Keratinocyte (primary cell): Measurements from ENCODE around the gene PRKAG2. TPM values are rescaled to one million over a fixed set of nuclear protein-coding genes. Genes with fewer than 3 reads are reported as not detected.

ENCODE experiments used
- DNase-seq: peaks from one replicate; pipeline ENCODE4 v3.0.0-alpha.2; 2011; ENCODE audit warnings: low read depth, missing footprints, low spot score
- FAIRE-seq: peaks from 2 replicates; lab custom pipeline; 2011; peaks lifted over from hg19 to GRCh38; lab: Jason Lieb, UNC
- H2AFZ ChIP-seq: 2 replicates; pipeline ENCODE4 v1.6.0; 2012; ENCODE audit warnings: low read length, control low read depth, inconsistent platforms; ENCODE audit not compliant: control insufficient read depth
- H3K27ac ChIP-seq: 2 replicates; pipeline ENCODE4 v1.5.1; 2011; ENCODE audit warnings: low read length; ENCODE audit not compliant: control insufficient read depth, insufficient read depth
- H3K27me3 ChIP-seq: 3 replicates; pipeline ENCODE4 v1.6.0; 2011; ENCODE audit warnings: low read length; ENCODE audit not compliant: control insufficient read depth, insufficient read depth; ENCODE audit errors: extremely low read depth
- H3K36me3 ChIP-seq, 2 experiments: 2 replicates in 1 of 2; 3 replicates in 1 of 2; pipeline ENCODE4 v1.5.1; 2011; ENCODE audit warnings: low read length in 2 of 2, mild to moderate bottlenecking in 1 of 2; ENCODE audit not compliant: control insufficient read depth in 2 of 2, insufficient read depth in 2 of 2; ENCODE audit errors: extremely low read depth in 1 of 2
- H3K4me1 ChIP-seq: 3 replicates; pipeline ENCODE4 v1.5.1; 2011; ENCODE audit warnings: low read length; ENCODE audit not compliant: control insufficient read depth, insufficient read depth; ENCODE audit errors: extremely low read depth
- H3K4me2 ChIP-seq: 3 replicates; pipeline ENCODE4 v1.6.0; 2011; ENCODE audit warnings: low read depth, low read length; ENCODE audit not compliant: control insufficient read depth, insufficient read depth; ENCODE audit errors: extremely low read depth
- H3K4me3 ChIP-seq, 3 experiments: fragments of 200-600 bp in 1 of 3; sonication (generic) in 1 of 3; 2 replicates in 2 of 3; 3 replicates in 1 of 3; pipeline ENCODE4 v1.5.1; 2011 to 2016; ENCODE audit warnings: low read length in 3 of 3, mild to moderate bottlenecking in 3 of 3, control low read depth in 2 of 3, inconsistent platforms in 1 of 3, low read depth in 1 of 3, mixed read lengths in 1 of 3, mixed run types in 1 of 3, moderate library complexity in 1 of 3; ENCODE audit not compliant: control insufficient read depth in 2 of 3, insufficient read depth in 2 of 3; ENCODE audit errors: extremely low read depth in 1 of 3
- H3K79me2 ChIP-seq: 2 replicates; pipeline ENCODE4 v1.6.0; 2012; ENCODE audit warnings: low read length; ENCODE audit not compliant: control insufficient read depth, insufficient read depth
- H3K9ac ChIP-seq: 3 replicates; pipeline ENCODE4 v1.6.0; 2011; ENCODE audit warnings: low read length; ENCODE audit not compliant: control insufficient read depth, insufficient read depth; ENCODE audit errors: extremely low read depth
- H3K9me1 ChIP-seq: 3 replicates; pipeline ENCODE4 v1.6.0; 2011; ENCODE audit warnings: low read length; ENCODE audit not compliant: control insufficient read depth, insufficient read depth; ENCODE audit errors: extremely low read depth
- H3K9me3 ChIP-seq: 2 replicates; pipeline ENCODE4 v1.5.1; 2012; ENCODE audit warnings: low read depth, low read length; ENCODE audit not compliant: control insufficient read depth
- H4K20me1 ChIP-seq: 3 replicates; pipeline ENCODE4 v1.6.0; 2011; ENCODE audit warnings: low read length; ENCODE audit not compliant: control insufficient read depth, insufficient read depth; ENCODE audit errors: extremely low read depth
- EZH2 ChIP-seq: IDR thresholded peaks from one replicate; pipeline ENCODE4 v1.6.1; 2012; ENCODE audit warnings: inconsistent platforms, mild to moderate bottlenecking, low read length, moderate library complexity
- dilution Hi-C: fragments of 300-500 bp; cut with MboI; formaldehyde crosslinking; loops from one replicate; pipeline ENCODE4 v1.7.0; 2020; ENCODE audit warnings: low sequenced_read_pairs; ENCODE audit not compliant: extremely low pct_ligation_motif_present
- polyA plus RNA-seq, 5 experiments: library from polyadenylated mRNA; depleted of rRNA in 3 of 5; stranded (reverse) in 3 of 5; stranded (forward) in 1 of 5; unstranded in 1 of 5; fragments of >200 nt; gene quantifications; 1 replicate in 1 of 5; 2 replicates in 3 of 5; 3 replicates in 1 of 5; pipeline versions ENCODE4 v1.2.1 to v1.2.3, GENCODE V29; 2011 to 2012; ENCODE audit warnings: missing spikeins in 2 of 5, low read depth in 1 of 5, low replicate concordance in 1 of 5
- TF ChIP-seq, protein P1 (sequence below), 3 experiments: IDR thresholded peaks in 1 of 3; conservative IDR thresholded peaks in 1 of 3; optimal IDR thresholded peaks in 1 of 3; 2 replicates in 2 of 3; 3 replicates in 1 of 3; pipeline versions ENCODE3 to v1.5.1; 2011; ENCODE audit warnings: low read length in 3 of 3, mild to moderate bottlenecking in 3 of 3, moderate library complexity in 2 of 3, control low read depth in 1 of 3, inconsistent platforms in 1 of 3; ENCODE audit not compliant: insufficient read depth in 2 of 3; ENCODE audit errors: extremely low read depth in 1 of 3

The PRKAG2 gene
- polyA plus RNA-seq, 1 donor (not counting 4 experiments of a cell fraction or from before 2014, with no cell fraction given): 39.5 TPM

DNA sequence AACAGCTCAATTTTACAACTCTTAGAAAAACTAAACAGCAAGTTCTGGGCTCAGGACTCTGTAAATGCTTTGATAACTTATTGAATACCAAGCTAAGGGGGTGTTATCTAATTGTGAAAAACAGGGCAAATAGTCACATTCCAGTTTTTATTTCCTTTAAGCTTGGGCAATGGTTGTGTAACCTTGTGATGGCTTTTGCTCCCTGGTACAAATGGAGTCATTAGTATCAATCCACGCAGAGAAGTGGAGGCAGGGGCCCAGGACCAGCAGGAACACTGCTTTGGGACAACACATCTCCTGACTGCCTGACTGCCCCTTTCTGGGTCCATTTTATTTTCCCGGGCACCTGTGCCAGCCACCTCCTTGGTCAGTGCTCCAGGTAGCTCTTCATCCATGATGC, 5.8 kb upstream of the PRKAG2 start:
- H3K27me3 ChIP-seq: peaks cover 43% of the 10 kb centered on the region

DNA sequence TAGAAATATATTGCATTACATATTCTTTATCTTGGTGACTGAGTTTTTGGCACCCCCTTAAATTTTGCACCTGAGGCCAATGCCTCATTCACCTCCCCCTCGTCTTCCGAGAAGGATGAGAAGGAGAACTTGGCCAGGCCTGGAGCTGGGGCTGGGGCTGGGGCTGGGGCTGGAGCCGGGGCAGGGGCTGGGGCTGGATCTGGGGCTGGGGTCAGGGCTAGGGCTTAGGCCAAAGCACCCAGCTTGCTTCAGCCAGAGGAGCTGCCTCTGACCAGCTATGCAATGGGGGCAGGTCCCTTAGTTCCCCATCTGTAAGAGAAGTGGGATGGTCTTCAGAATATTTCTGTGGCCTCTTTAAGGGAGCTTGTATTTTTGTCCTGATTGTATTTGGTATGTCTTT, 3.8 kb upstream of the PRKAG2 start:
- Histone ChIP-seq H3K4me2 (no peak overlapping the region), H3K27me3 (peaks cover 50% of the 10 kb centered on the region), H3K79me2 (no peaks in the 10 kb centered on the region), H3K4me1 (peaks cover 8% of the 10 kb centered on the region), H4K20me1 (no peaks in the 10 kb centered on the region), H3K9me3 (no peaks in the 10 kb centered on the region), H3K9ac (no peak overlapping the region), H2AFZ (no peak overlapping the region), H3K4me3 (no peak overlapping the region), H3K9me1 (no peaks in the 10 kb centered on the region), H3K27ac (no peak overlapping the region), H3K36me3 (no peaks in the 10 kb centered on the region)
- no peak for DNase-seq
- FAIRE-seq: no peak
- dilution Hi-C loops: no loop called here
- TF ChIP-seq, protein P1, sequence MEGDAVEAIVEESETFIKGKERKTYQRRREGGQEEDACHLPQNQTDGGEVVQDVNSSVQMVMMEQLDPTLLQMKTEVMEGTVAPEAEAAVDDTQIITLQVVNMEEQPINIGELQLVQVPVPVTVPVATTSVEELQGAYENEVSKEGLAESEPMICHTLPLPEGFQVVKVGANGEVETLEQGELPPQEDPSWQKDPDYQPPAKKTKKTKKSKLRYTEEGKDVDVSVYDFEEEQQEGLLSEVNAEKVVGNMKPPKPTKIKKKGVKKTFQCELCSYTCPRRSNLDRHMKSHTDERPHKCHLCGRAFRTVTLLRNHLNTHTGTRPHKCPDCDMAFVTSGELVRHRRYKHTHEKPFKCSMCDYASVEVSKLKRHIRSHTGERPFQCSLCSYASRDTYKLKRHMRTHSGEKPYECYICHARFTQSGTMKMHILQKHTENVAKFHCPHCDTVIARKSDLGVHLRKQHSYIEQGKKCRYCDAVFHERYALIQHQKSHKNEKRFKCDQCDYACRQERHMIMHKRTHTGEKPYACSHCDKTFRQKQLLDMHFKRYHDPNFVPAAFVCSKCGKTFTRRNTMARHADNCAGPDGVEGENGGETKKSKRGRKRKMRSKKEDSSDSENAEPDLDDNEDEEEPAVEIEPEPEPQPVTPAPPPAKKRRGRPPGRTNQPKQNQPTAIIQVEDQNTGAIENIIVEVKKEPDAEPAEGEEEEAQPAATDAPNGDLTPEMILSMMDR (optimal IDR thresholded peaks at IDR 0.05 in 1 of 3, IDR thresholded peaks at IDR 0.05 in 1 of 3, conservative IDR thresholded peaks at IDR 0.05 in 1 of 3; ENCODE audit: extremely low read depth in 1 of 3, insufficient read depth in 2 of 3, low read length in 3 of 3): no peak
- TF ChIP-seq EZH2: no peak

More for the DNA sequence above, 5.8 kb upstream of the PRKAG2 start:
- Histone ChIP-seq H3K9ac (no peak overlapping the region), H3K4me2 (no peak overlapping the region), H4K20me1 (no peaks in the 10 kb centered on the region), H3K9me3 (no peaks in the 10 kb centered on the region), H3K9me1 (no peaks in the 10 kb centered on the region), H3K79me2 (no peaks in the 10 kb centered on the region), H2AFZ (no peak overlapping the region), H3K4me3 (no peak overlapping the region), H3K4me1 (no peaks in the 10 kb centered on the region), H3K27ac (no peak overlapping the region), H3K36me3 (no peaks in the 10 kb centered on the region)
- FAIRE-seq (no peak), DNase-seq (no peak)
- dilution Hi-C loops: no loop called here
- TF ChIP-seq, protein P1 (optimal IDR thresholded peaks at IDR 0.05 in 1 of 3, IDR thresholded peaks at IDR 0.05 in 1 of 3, conservative IDR thresholded peaks at IDR 0.05 in 1 of 3; ENCODE audit: extremely low read depth in 1 of 3, insufficient read depth in 2 of 3, low read length in 3 of 3): no peak
- TF ChIP-seq EZH2: no peak
